Neural progenitor cell (in vitro differentiated cells): ENCODE results near the gene PNMT. TPM values are rescaled to one million over a fixed set of nuclear protein-coding genes. Genes with fewer than 3 reads are reported as not detected.
A peak's percentile ranks its signal among the peaks of the same experiment; 100 is the strongest.

Experiments used
- DNase-seq: peaks from one replicate; pipeline ENCODE4 v3.0.0-alpha.2; 2016; ENCODE audit warnings: low spot score
- H2AFZ ChIP-seq: fragments of 200-600 bp; sonication (generic); replicated peaks from 2 replicates; pipeline ENCODE4 v1.6.1; 2016; ENCODE audit warnings: antibody characterized with exemption
- H3F3A ChIP-seq: fragments of 200-600 bp; sonication (generic); 2 replicates; pipeline ENCODE4 v1.6.1; 2016; ENCODE audit warnings: antibody characterized with exemption, low read depth
- H3K27ac ChIP-seq: fragments of 200-600 bp; sonication (generic); 2 replicates; pipeline ENCODE4 v1.5.1; 2016; ENCODE audit warnings: mild to moderate bottlenecking
- H3K27me3 ChIP-seq: fragments of 200-600 bp; sonication (generic); 2 replicates; pipeline ENCODE4 v1.6.1; 2016; ENCODE audit warnings: mild to moderate bottlenecking, moderate library complexity
- H3K36me3 ChIP-seq: fragments of 200-600 bp; sonication (generic); 2 replicates; pipeline ENCODE4 v1.5.1; 2016
- H3K4me1 ChIP-seq: fragments of 200-600 bp; sonication (generic); 2 replicates; pipeline ENCODE4 v1.6.1; 2016; ENCODE audit warnings: mixed run types
- H3K4me2 ChIP-seq: fragments of 200-600 bp; sonication (generic); 2 replicates; pipeline ENCODE4 v1.6.1; 2016
- H3K4me3 ChIP-seq: fragments of 200-600 bp; sonication (generic); 2 replicates; pipeline ENCODE4 v1.5.1; 2016
- H3K79me2 ChIP-seq: fragments of 200-600 bp; sonication (generic); 2 replicates; pipeline ENCODE4 v1.6.1; 2016; ENCODE audit warnings: low read depth
- H3K9ac ChIP-seq: fragments of 200-600 bp; sonication (generic); 2 replicates; pipeline ENCODE4 v1.6.1; 2016
- H3K9me3 ChIP-seq: fragments of 200-600 bp; sonication (generic); 2 replicates; pipeline ENCODE4 v1.5.1; 2016; ENCODE audit warnings: low read depth
- H4K20me1 ChIP-seq: fragments of 200-600 bp; sonication (generic); 2 replicates; pipeline ENCODE4 v1.6.1; 2016; ENCODE audit warnings: low read depth
- H3K27ac Mint-ChIP-seq: 3 replicates; pipeline ENCODE4 v1.8.0; 2021; ENCODE audit warnings: mixed read lengths
- H3K27me3 Mint-ChIP-seq: 2 replicates; pipeline ENCODE4 v1.8.0; 2022; ENCODE audit warnings: low read depth, mild to moderate bottlenecking, inconsistent platforms, moderate library complexity, mixed read lengths; ENCODE audit not compliant: insufficient read depth
- H3K36me3 Mint-ChIP-seq: 3 replicates; pipeline ENCODE4 v1.8.0; 2021; ENCODE audit warnings: mixed read lengths
- H3K4me1 Mint-ChIP-seq: 3 replicates; pipeline ENCODE4 v1.8.0; 2021; ENCODE audit warnings: mixed read lengths
- H3K4me3 Mint-ChIP-seq: 3 replicates; pipeline ENCODE4 v1.8.0; 2021; ENCODE audit warnings: mild to moderate bottlenecking, moderate library complexity, mixed read lengths
- H3K9me3 Mint-ChIP-seq: 3 replicates; pipeline ENCODE4 v1.8.0; 2020; ENCODE audit warnings: mixed read lengths
- CTCF ChIP-seq: fragments of 200-600 bp; sonication (generic); IDR thresholded peaks from 2 replicates; pipeline ENCODE4 v1.5.1; 2017; ENCODE audit warnings: antibody characterized with exemption, mild to moderate bottlenecking
- EZH2 ChIP-seq: fragments of 200-600 bp; sonication (generic); IDR thresholded peaks from 2 replicates; pipeline ENCODE4 v1.6.1; 2017; ENCODE audit warnings: antibody characterized with exemption, mild to moderate bottlenecking, moderate library complexity
- EZH2phosphoT487 ChIP-seq: fragments of 200-600 bp; sonication (generic); IDR thresholded peaks from 2 replicates; pipeline ENCODE4 v1.6.1; 2017; ENCODE audit warnings: antibody characterized with exemption
- total RNA-seq: library from RNA; depleted of rRNA; stranded (reverse); fragments of >200 nt; gene quantifications from 2 replicates; pipeline ENCODE4 v1.2.3, GENCODE V29; 2015; ENCODE audit warnings: low replicate concordance

Gene PNMT
- total RNA-seq, 1 donor from 2014 or later, result not detected

- no peak overlapping the region for H3K4me3 ChIP-seq
- no peak overlapping the region for H3K4me2 ChIP-seq
- Mint-ChIP-seq H3K4me3 (no peak overlapping the region), H3K27me3 (peaks cover 57% of the 10 kb centered on the region), H3K4me1 (peaks cover 28% of the 10 kb centered on the region), H3K27ac (no peak overlapping the region), H3K9me3 (no peaks in the 10 kb centered on the region), H3K36me3 (no peaks in the 10 kb centered on the region)
- H3K79me2 ChIP-seq, result no peaks in the 10 kb centered on the region
- H2AFZ ChIP-seq, result no peak overlapping the region
- peaks cover 89% of the 10 kb centered on the region for H3K27me3 ChIP-seq
- no peak overlapping the region for H3K9ac ChIP-seq
- H4K20me1 ChIP-seq, result peaks cover 13% of the 10 kb centered on the region
- no peak for TF ChIP-seq EZH2
- TF ChIP-seq EZH2phosphoT487, result no peak
- TF ChIP-seq CTCF, result no peak
- no peaks in the 10 kb centered on the region for H3K9me3 ChIP-seq
- H3F3A ChIP-seq, result peaks cover 25% of the 10 kb centered on the region
- H3K36me3 ChIP-seq, result no peaks in the 10 kb centered on the region
- DNase-seq, result no peak
- H3K4me1 ChIP-seq, result peaks cover 28% of the 10 kb centered on the region
- H3K27ac ChIP-seq, result no peak overlapping the region
Measured at GRCh38 chr17:39624313-39624712, 43.9 kb upstream of the PNMT start.

DNA sequence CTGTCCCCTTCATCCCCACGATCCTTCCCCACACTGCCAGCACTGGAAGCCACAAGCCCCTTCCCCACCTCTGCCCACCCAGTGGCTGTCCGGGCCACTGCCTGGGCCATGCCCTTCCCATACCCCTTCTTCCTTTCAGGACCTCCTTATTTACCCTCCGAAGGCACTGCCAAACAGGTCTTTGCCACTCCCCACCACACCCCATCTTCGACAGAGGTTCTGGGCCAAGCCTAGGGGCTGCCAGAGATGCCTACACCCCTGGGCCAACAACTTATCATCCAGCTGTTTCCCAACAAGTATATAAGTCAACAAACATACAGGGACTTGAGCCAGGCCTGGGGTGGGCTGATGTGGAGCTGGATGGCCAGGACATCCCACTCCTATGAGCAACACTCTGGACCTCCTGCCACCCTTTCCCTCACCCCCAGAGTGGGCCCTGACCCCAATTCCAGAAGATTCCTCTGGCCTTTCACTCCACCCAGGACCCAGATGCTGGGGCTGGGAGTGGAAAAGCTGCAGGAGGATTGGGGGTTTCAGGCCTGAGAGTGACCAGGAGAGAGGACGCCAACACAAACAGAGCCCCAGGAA, 43.0 kb upstream of the PNMT start:
- Histone ChIP-seq H3K4me1 (peaks cover 28% of the 10 kb centered on the region), H3K4me2 (no peak overlapping the region), H3K9ac (no peak overlapping the region), H2AFZ (no peak overlapping the region), H4K20me1 (peaks cover 13% of the 10 kb centered on the region), H3K36me3 (no peaks in the 10 kb centered on the region), H3K4me3 (no peak overlapping the region), H3K27ac (no peak overlapping the region), H3K27me3 (peaks cover 79% of the 10 kb centered on the region), H3K9me3 (no peaks in the 10 kb centered on the region), H3K79me2 (no peaks in the 10 kb centered on the region), H3F3A (peaks cover 27% of the 10 kb centered on the region)
- H3K27me3 Mint-ChIP-seq, result peaks cover 51% of the 10 kb centered on the region
- TF ChIP-seq CTCF (no peak), EZH2 (peak; percentile 19)
- H3K36me3 Mint-ChIP-seq, result no peaks in the 10 kb centered on the region
- H3K4me3 Mint-ChIP-seq, result peak overlapping the region; percentile 34
- peak overlapping the region; percentile 72 for H3K27ac Mint-ChIP-seq
- no peaks in the 10 kb centered on the region for H3K9me3 Mint-ChIP-seq
- H3K4me1 Mint-ChIP-seq, result peaks cover 28% of the 10 kb centered on the region
- DNase-seq, result no peak

DNA sequence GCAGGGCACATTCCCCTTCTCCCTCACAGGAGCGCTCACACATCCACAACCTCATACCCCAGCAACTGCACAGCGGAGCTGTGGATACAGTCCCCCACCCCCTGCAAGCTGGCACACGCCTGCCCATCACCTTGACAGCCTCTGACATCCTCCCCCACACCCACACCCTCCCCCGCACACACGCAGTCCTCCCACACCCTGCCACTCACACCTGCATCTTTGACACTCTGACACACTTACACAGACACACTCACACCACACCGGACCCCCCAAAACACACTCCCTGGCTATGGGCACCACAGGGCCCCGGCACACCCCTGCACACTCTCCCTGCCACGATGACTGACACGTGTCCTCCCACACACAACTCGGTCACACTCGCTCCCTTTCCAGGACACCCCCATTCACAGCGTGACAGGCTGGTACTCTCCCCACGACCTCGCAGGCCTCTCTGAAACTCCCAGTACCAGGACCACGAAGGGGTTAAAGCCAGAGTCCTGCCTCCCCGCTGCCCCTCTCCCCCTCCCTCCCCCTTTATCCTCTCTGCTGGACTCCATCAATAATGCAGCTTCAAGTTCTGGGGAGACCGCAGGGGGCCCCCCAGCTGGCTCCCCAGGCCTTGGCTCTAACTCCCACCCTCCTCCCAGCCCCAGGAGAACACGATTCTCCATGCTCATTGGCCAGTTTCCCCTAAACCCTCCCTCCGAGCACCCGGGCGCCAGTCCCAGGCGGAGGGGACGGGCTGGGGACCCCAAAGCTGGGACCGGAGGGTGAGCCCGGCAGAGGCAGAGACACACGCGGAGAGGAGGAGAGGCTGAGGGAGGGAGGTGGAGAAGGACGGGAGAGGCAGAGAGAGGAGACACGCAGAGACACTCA, 41.8 kb upstream of the PNMT start, which contains the start of gene PPP1R1B:
Gene PPP1R1B, plus strand, starts transcription at position 782 of the 876 bp plus-strand sequence. CDS start 441 bp downstream, outside the sequence.
- Mint-ChIP-seq H3K27me3 (peaks cover 54% of the 10 kb centered on the region), H3K4me3 (peak within 1 kb of the TSS; percentile 80), H3K27ac (no peak within 1 kb of the TSS), H3K4me1 (peaks cover 28% of the 10 kb centered on the region), H3K36me3 (no peaks in the 10 kb centered on the region), H3K9me3 (no peaks in the 10 kb centered on the region)
- DNase-seq, result peak; percentile 52
- Histone ChIP-seq H3K79me2 (no peaks in the 10 kb centered on the region), H3K4me1 (peaks cover 28% of the 10 kb centered on the region), H4K20me1 (peaks cover 13% of the 10 kb centered on the region), H3K9ac (no peak within 1 kb of the TSS), H3K27ac (no peak within 1 kb of the TSS), H3K9me3 (no peaks in the 10 kb centered on the region), H3K4me2 (peak within 1 kb of the TSS; percentile 100), H2AFZ (peak within 1 kb of the TSS; percentile 91), H3F3A (peaks cover 27% of the 10 kb centered on the region), H3K27me3 (peaks cover 68% of the 10 kb centered on the region), H3K36me3 (no peaks in the 10 kb centered on the region), H3K4me3 (peak within 1 kb of the TSS; percentile 67)
- TF ChIP-seq CTCF (no peak), EZH2phosphoT487 (no peak)
